ENCODE results near the gene TIMD4.

TIMD4 gene

DNA sequence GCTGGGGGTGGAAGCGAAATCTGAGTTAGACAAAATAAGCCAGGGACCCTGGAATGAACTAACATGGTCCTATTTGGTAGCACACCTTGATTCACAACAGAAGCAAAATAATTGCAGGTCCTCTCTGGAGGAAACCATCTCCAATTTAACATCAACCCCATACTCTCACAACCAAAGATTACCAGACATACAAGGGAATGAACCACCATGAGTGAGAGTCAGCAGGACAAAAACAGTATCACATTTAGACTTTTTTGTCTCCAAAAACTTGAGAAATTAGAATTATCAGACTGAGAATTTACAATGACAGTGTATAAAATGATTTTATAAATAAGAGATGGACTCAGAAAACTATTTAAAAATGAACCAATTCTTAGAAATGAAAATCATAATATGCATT lies 91.8 kb downstream of the TIMD4 start:
- H3K4me2 ChIP-seq (ENCODE audit: insufficient read depth, low read length, poor library complexity, severe bottlenecking): no peak overlapping the region
- H3K18ac ChIP-seq (ENCODE audit: low read length): no peak overlapping the region
- H4K8ac ChIP-seq (ENCODE audit: low read depth, low read length): no peak overlapping the region
- H2BK12ac ChIP-seq (ENCODE audit: low read length): no peak overlapping the region
- no peak overlapping the region for H3K4ac ChIP-seq (ENCODE audit: low read length)
- H3K4me3 ChIP-seq (ENCODE audit: low read length in 2 of 2): no peak overlapping the region
- H2AK5ac ChIP-seq (ENCODE audit: low read depth, low read length): no peak overlapping the region
- no peak for DNase-seq (ENCODE audit: low spot score)
- no CpG with 5 or more reads among the region's 1 CpG for WGBS, 2 donors (ENCODE audit: extremely low coverage in 2 of 2, insufficient read length in 2 of 2, insufficient replicate concordance in 1 of 2)
- H2BK120ac ChIP-seq (ENCODE audit: low read depth, low read length): no peak overlapping the region
- H3K23ac ChIP-seq (ENCODE audit: low read depth, low read length, poor library complexity): no peak overlapping the region
- H3K9ac ChIP-seq (ENCODE audit: low read depth, low read length, poor library complexity): no peak overlapping the region
- no peak overlapping the region for H4K91ac ChIP-seq (ENCODE audit: low read depth, low read length, poor library complexity)
- H2AFZ ChIP-seq (ENCODE audit: low read length): no peak overlapping the region
- no peak overlapping the region for H3K14ac ChIP-seq (ENCODE audit: low read length)
- H3K27ac ChIP-seq (replicated peaks; ENCODE audit: low read length): no peak overlapping the region
- H3K4me1 ChIP-seq (ENCODE audit: control insufficient read depth in 2 of 2, insufficient read depth in 1 of 2, low read depth in 1 of 2, low read length in 2 of 2): no peaks in the 10 kb centered on the region
- H3K9me3 ChIP-seq (replicated peaks in 1 of 2; ENCODE audit: control insufficient read depth in 2 of 2, insufficient read depth in 1 of 2, low read depth in 1 of 2, low read length in 2 of 2): no peaks in the 10 kb centered on the region
- no peak overlapping the region for H2BK5ac ChIP-seq (ENCODE audit: low read length)
- H3K36me3 ChIP-seq (replicated peaks in 1 of 2; ENCODE audit: control insufficient read depth in 2 of 2, insufficient read depth in 2 of 2, low read length in 2 of 2): no peaks in the 10 kb centered on the region
- H2BK15ac ChIP-seq (ENCODE audit: low read length): no peak overlapping the region
- H3K79me1 ChIP-seq (ENCODE audit: low read depth, low read length): no peaks in the 10 kb centered on the region
- H3K27me3 ChIP-seq (ENCODE audit: control insufficient read depth in 3 of 3, insufficient read depth in 3 of 3, low read depth in 1 of 3, low read length in 3 of 3): no peaks in the 10 kb centered on the region

- Histone ChIP-seq H3K9me3 (replicated peaks in 1 of 2; ENCODE audit: control insufficient read depth in 2 of 2, insufficient read depth in 1 of 2, low read depth in 1 of 2, low read length in 2 of 2) (no peaks in the 10 kb centered on the region), H4K91ac (ENCODE audit: low read depth, low read length, poor library complexity) (no peak overlapping the region), H3K18ac (ENCODE audit: low read length) (no peak overlapping the region), H4K8ac (ENCODE audit: low read depth, low read length) (no peak overlapping the region), H3K9ac (ENCODE audit: low read depth, low read length, poor library complexity) (no peak overlapping the region), H3K14ac (ENCODE audit: low read length) (no peak overlapping the region), H2BK15ac (ENCODE audit: low read length) (no peak overlapping the region), H2BK5ac (ENCODE audit: low read length) (no peak overlapping the region), H3K23ac (ENCODE audit: low read depth, low read length, poor library complexity) (no peak overlapping the region), H2BK120ac (ENCODE audit: low read depth, low read length) (no peak overlapping the region), H3K4me1 (ENCODE audit: control insufficient read depth in 2 of 2, insufficient read depth in 1 of 2, low read depth in 1 of 2, low read length in 2 of 2) (no peaks in the 10 kb centered on the region), H3K4me3 (ENCODE audit: low read length in 2 of 2) (no peak overlapping the region), H3K79me1 (ENCODE audit: low read depth, low read length) (no peaks in the 10 kb centered on the region), H3K4me2 (ENCODE audit: insufficient read depth, low read length, poor library complexity, severe bottlenecking) (no peak overlapping the region), H3K27me3 (ENCODE audit: control insufficient read depth in 3 of 3, insufficient read depth in 3 of 3, low read depth in 1 of 3, low read length in 3 of 3) (no peaks in the 10 kb centered on the region), H3K36me3 (replicated peaks in 1 of 2; ENCODE audit: control insufficient read depth in 2 of 2, insufficient read depth in 2 of 2, low read length in 2 of 2) (no peaks in the 10 kb centered on the region), H2BK12ac (ENCODE audit: low read length) (no peak overlapping the region), H2AK5ac (ENCODE audit: low read depth, low read length) (no peak overlapping the region), H3K27ac (replicated peaks; ENCODE audit: low read length) (no peak overlapping the region), H2AFZ (ENCODE audit: low read length) (no peak overlapping the region), H3K4ac (ENCODE audit: low read length) (no peak overlapping the region)
- no CpG with 5 or more reads among the region's 1 CpG for WGBS, 2 donors (ENCODE audit: extremely low coverage in 2 of 2, insufficient read length in 2 of 2, insufficient replicate concordance in 1 of 2)
- no peak for DNase-seq (ENCODE audit: low spot score)
Observed at GRCh38 chr5:156870498-156870839, 92.6 kb downstream of the TIMD4 start.
